Activated T-helper 1 cell treated with anti-CD3 and anti-CD28 coated beads, Interleukin-12 subunit alpha, Interleukin-12 subunit beta, Interleukin-2, Interleukin-4 antibody, amounts not matched to agents 30 ng/mL and 10 ng/mL and 1 ng/mL, durations not matched to agents 14 hours and 24 hours and 36 hours (primary cell): ENCODE data around the gene STYX. TPM values are rescaled to one million over a fixed set of nuclear protein-coding genes. Genes with fewer than 3 reads are reported as not detected.
"Not testable (repeated sequence)": the region's sequence is repeated elsewhere in the genome, so short reads cannot be mapped to it uniquely, and the experiment has no call there.

Experiments
- DNase-seq: peaks from one replicate; pipeline ENCODE4 v3.0.0; 2021; ENCODE audit warnings: low spot score
- H3K27ac Mint-ChIP-seq: one replicate; pipeline ENCODE4 v1.8.0; 2021; ENCODE audit warnings: mild to moderate bottlenecking, mixed read lengths
- H3K27me3 Mint-ChIP-seq: one replicate; pipeline ENCODE4 v1.8.0; 2022; ENCODE audit warnings: mild to moderate bottlenecking, moderate library complexity, mixed read lengths; ENCODE audit not compliant: insufficient read depth
- H3K36me3 Mint-ChIP-seq: one replicate; pipeline ENCODE4 v1.8.0; 2021; ENCODE audit warnings: low read depth, mixed read lengths
- H3K4me1 Mint-ChIP-seq: one replicate; pipeline ENCODE4 v1.8.0; 2021; ENCODE audit warnings: low read depth, mixed read lengths
- H3K4me3 Mint-ChIP-seq: one replicate; pipeline ENCODE4 v1.8.0; 2021; ENCODE audit warnings: mild to moderate bottlenecking, moderate library complexity, mixed read lengths
- H3K9me3 Mint-ChIP-seq: one replicate; pipeline ENCODE4 v1.8.0; 2021; ENCODE audit warnings: mixed read lengths
- intact Hi-C: fragments of 100-400 bp; cut with micrococcal nuclease; formaldehyde crosslinking; loops from one replicate; pipeline ENCODE4 v1.15.1; 2024
- total RNA-seq: library from RNA; stranded (reverse); gene quantifications from 2 replicates; pipeline ENCODE4 v1.2.3, GENCODE V29; 2022

The STYX gene
- total RNA-seq, 1 donor from 2014 or later, result 18.7 TPM

- Mint-ChIP-seq H3K4me1 (peaks cover 54% of the 10 kb centered on the region), H3K4me3 (no peak overlapping the region), H3K36me3 (peaks cover 35% of the 10 kb centered on the region), H3K9me3 (no peaks in the 10 kb centered on the region), H3K27me3 (no peaks in the 10 kb centered on the region), H3K27ac (no peak overlapping the region)
- intact Hi-C loops, result loop anchor here (5.0 to 10.0 kb wide), 3 partner anchors 82 to 1079 kb away; partner anchors contain the start of gene FRMD6
- no peak for DNase-seq
Observed at GRCh38 chr14:52733824-52734223, 3.9 kb downstream of the STYX start.

GRCh38 chr14:52735921-52736489 is 6.0 kb downstream of the STYX start:
- intact Hi-C loops, result loop anchor here (10.0 kb wide), 1 partner anchor 1081 kb away; the partner anchor contains the start of gene FRMD6
- DNase-seq, result no peak
- peaks cover 35% of the 10 kb centered on the region for H3K36me3 Mint-ChIP-seq
- no peaks in the 10 kb centered on the region for H3K27me3 Mint-ChIP-seq
- H3K4me1 Mint-ChIP-seq, result peaks cover 50% of the 10 kb centered on the region
- H3K27ac Mint-ChIP-seq, result no peak overlapping the region
- no peak overlapping the region for H3K4me3 Mint-ChIP-seq
- no peaks in the 10 kb centered on the region for H3K9me3 Mint-ChIP-seq

DNA sequence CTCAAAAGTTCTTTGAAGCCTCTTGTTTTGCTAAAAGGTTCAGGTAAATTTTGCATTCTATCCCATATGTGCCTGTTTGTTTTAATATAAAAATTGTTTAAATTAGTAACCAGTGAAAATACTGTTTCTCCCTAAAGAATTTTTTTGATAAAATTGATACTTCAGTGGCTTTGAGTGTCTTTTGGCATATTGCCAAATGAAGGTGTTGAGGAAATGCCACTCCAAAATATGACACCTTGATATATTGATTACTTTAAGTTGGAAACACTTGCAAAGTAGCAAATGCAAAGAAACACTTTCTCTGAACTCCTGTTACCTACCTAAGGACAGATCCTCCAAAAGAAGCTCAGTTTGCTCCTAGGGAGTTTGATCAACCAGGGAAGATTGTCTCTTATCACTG is 8.4 kb downstream of the STYX start:
- H3K9me3 Mint-ChIP-seq, result no peaks in the 10 kb centered on the region
- no peak overlapping the region for H3K27ac Mint-ChIP-seq
- no peak overlapping the region for H3K4me3 Mint-ChIP-seq
- intact Hi-C loops, result loop anchor here (10.0 kb wide), 1 partner anchor 1084 kb away; the partner anchor contains the start of gene FRMD6
- H3K36me3 Mint-ChIP-seq, result peaks cover 26% of the 10 kb centered on the region
- no peak for DNase-seq
- peaks cover 53% of the 10 kb centered on the region for H3K4me1 Mint-ChIP-seq
- no peaks in the 10 kb centered on the region for H3K27me3 Mint-ChIP-seq

- DNase-seq, result no peak
- Mint-ChIP-seq H3K36me3 (peaks cover 17% of the 10 kb centered on the region), H3K27ac (no peak overlapping the region), H3K27me3 (no peaks in the 10 kb centered on the region), H3K4me1 (peaks cover 47% of the 10 kb centered on the region), H3K4me3 (no peak overlapping the region), H3K9me3 (no peaks in the 10 kb centered on the region)
- intact Hi-C loops, result no loop called here
Observed at GRCh38 chr14:52740751-52741150, 10.8 kb downstream of the STYX start.

DNA sequence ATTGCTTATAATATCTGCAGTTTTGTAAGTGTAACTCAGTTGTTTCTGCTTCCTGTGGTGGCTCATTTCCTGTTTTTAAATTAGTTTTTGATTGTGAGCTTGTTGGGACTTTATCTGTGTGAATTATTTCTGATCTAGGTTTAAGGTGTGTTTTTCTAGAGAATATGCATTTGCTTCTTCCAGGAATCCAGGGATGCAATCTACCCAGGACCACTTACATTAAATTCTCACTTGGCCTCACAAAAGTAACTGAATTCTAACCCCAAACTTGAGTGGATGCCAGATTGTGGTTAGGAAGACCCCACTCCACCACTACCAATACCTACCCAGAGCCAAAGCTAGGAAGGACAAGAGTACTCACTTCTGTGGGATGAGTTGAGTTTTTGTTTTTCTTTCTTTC is 11.9 kb downstream of the STYX start:
- Mint-ChIP-seq H3K9me3 (no peaks in the 10 kb centered on the region), H3K4me3 (peak overlapping the region; percentile 75), H3K4me1 (peaks cover 36% of the 10 kb centered on the region), H3K36me3 (peaks cover 20% of the 10 kb centered on the region), H3K27me3 (no peaks in the 10 kb centered on the region), H3K27ac (peak overlapping the region; percentile 89)
- no peak for DNase-seq
- intact Hi-C loops, result loop anchor here (1.0 kb wide), 2 partner anchors 12 to 35 kb away; partner anchors contain the start of genes PSMC6 and STYX

DNA sequence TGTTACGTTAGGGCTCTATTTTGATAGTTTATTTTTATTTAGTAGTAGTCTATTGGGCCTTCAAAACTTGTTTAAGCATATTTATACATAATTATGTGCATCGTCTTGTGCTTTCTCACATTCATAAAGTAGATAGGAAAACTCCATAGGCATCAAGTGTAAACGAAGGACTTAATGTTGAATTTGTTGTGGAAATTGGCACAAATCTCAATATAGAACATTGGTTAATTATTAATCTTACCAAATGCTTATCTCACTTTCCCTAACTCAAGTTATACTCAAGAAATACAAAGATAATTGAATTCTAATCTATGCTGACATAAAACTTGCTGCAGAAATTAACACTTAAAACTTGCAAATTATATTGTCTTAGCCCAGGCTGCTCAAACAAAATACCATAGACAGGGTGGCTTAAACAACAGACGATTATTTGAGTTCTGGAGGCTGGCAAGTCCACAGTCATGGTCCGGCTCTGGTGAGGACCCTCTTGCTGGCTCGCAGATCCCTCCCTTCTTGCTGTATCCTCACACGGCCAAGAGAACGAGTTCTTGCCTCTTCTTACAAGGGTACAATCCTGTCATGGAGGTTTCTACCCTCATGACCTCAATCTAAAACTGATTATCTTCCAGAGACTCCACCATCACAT is 18.8 kb downstream of the STYX start:
- H3K4me3 Mint-ChIP-seq, result no peak overlapping the region
- peaks cover 32% of the 10 kb centered on the region for H3K36me3 Mint-ChIP-seq
- no peaks in the 10 kb centered on the region for H3K27me3 Mint-ChIP-seq
- H3K27ac Mint-ChIP-seq, result no peak overlapping the region
- DNase-seq, result no peak
- intact Hi-C loops, result no loop called here
- peaks cover 7% of the 10 kb centered on the region for H3K4me1 Mint-ChIP-seq
- H3K9me3 Mint-ChIP-seq, result no peaks in the 10 kb centered on the region

GRCh38 chr14:52755607-52756316 is 25.8 kb downstream of the STYX start:
- H3K4me3 Mint-ChIP-seq, result no peak overlapping the region
- DNase-seq, result no peak
- intact Hi-C loops, result no loop called here
- H3K4me1 Mint-ChIP-seq, result no peaks in the 10 kb centered on the region
- H3K27ac Mint-ChIP-seq, result no peak overlapping the region
- H3K9me3 Mint-ChIP-seq, result no peaks in the 10 kb centered on the region
- H3K36me3 Mint-ChIP-seq, result peaks cover 11% of the 10 kb centered on the region
- no peaks in the 10 kb centered on the region for H3K27me3 Mint-ChIP-seq

GRCh38 chr14:52759145-52759544 is 29.2 kb downstream of the STYX start:
- Mint-ChIP-seq H3K4me3 (no peak overlapping the region), H3K27me3 (no peaks in the 10 kb centered on the region), H3K9me3 (no peaks in the 10 kb centered on the region), H3K36me3 (peaks cover 12% of the 10 kb centered on the region), H3K27ac (no peak overlapping the region), H3K4me1 (peaks cover 14% of the 10 kb centered on the region)
- DNase-seq, result no peak
- intact Hi-C loops, result no loop called here

GRCh38 chr14:52762923-52763322 is 33.0 kb downstream of the STYX start:
- H3K27me3 Mint-ChIP-seq, H3K27ac Mint-ChIP-seq, H3K9me3 Mint-ChIP-seq, H3K4me3 Mint-ChIP-seq, intact Hi-C loops, DNase-seq: not testable (repeated sequence)
- Mint-ChIP-seq H3K4me1 (peaks cover 21% of the 10 kb centered on the region), H3K36me3 (peaks cover 18% of the 10 kb centered on the region)

DNA sequence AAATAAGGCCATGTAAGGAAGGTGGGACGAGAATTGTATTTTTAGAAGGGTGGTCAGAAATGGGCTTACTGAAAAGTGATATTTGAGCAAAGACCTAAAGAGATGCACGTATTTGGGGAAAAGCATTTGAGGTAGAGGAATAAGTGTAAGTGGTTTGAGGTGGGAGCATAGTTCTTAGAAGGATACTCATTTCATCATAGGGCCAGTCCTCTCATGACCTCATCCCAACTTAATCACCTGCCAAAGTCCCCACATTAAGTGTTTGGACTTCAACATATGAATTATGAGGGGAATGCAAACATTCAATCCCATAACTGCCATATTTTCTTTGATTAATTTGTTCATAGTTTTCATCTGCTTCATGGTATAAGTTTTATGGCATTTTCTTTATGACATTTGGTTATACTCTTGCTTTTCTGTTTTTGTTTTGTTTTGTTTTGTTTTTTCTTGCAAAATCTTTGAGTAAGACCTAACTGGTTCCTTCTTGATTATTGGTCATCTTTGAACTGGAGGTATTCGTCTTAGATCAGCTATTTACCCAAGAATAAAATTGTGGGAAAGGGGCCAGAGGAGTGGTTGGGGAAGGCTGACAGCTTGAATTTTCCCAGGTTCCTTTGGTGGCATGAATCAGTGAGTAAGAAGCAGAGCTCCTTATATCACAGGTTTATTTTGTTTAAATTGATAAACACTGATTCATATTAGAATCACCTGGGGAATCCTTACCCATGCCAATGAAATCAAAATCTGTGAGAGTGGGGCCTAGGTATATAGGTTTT is 37.3 kb downstream of the STYX start:
- Mint-ChIP-seq H3K27ac (no peak overlapping the region), H3K27me3 (no peaks in the 10 kb centered on the region), H3K4me1 (peaks cover 31% of the 10 kb centered on the region), H3K36me3 (peaks cover 32% of the 10 kb centered on the region), H3K9me3 (no peaks in the 10 kb centered on the region), H3K4me3 (no peak overlapping the region)
- intact Hi-C loops, result no loop called here
- no peak for DNase-seq

DNA sequence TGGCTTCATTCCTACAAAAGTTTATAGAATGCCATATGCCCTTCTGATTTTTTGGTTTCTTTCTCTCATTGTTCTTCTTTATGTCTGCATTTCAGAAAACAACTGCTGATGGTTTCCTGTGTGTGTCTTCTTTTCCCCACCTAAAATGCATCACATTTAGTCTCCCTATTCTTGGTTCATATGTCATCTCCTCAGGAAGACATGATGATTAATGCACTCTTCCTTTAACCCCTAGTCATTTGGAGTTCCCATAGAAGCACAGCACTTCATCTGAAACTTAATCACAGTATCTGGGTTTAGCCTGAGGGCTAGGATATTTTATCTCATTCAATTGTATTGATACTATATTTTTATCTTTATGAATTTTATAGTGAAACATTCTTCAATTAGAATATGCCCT is 39.9 kb downstream of the STYX start:
- Mint-ChIP-seq H3K4me1 (peaks cover 18% of the 10 kb centered on the region), H3K4me3 (no peak overlapping the region), H3K9me3 (no peaks in the 10 kb centered on the region), H3K27me3 (no peaks in the 10 kb centered on the region), H3K36me3 (peaks cover 40% of the 10 kb centered on the region), H3K27ac (peak overlapping the region; percentile 57)
- DNase-seq, result no peak
- intact Hi-C loops, result no loop called here

DNA sequence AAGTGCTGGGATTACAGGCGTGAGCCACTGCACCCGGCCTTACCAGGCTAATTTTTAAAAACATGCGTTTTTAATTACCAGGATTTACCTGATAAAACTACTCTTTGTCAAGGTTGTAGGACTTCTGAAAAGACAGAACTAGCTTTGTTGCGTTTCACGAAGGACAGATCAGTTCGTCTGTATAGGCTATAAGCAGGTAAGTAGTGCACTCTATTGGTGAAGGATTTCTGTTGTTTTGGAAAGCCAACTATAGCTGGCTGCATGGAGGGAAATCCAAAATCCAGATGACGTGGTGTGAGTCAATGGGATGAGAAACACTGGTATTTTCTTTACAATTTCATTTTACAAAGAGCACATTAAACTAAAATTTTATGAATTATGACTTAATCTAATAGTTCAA is 46.9 kb downstream of the STYX start:
- no peaks in the 10 kb centered on the region for H3K9me3 Mint-ChIP-seq
- no peak overlapping the region for H3K4me3 Mint-ChIP-seq
- no peaks in the 10 kb centered on the region for H3K27me3 Mint-ChIP-seq
- H3K27ac Mint-ChIP-seq, result no peak overlapping the region
- H3K36me3 Mint-ChIP-seq, result peaks cover 26% of the 10 kb centered on the region
- intact Hi-C loops, result no loop called here
- no peaks in the 10 kb centered on the region for H3K4me1 Mint-ChIP-seq
- no peak for DNase-seq
